Measurements from ENCODE around the gene TMEM42. TPM values are rescaled to one million over a fixed set of nuclear protein-coding genes. Genes with fewer than 3 reads are reported as not detected.

The TMEM42 gene
- total RNA-seq, 1 experiment from 2014 or later = 11.8 TPM

DNA sequence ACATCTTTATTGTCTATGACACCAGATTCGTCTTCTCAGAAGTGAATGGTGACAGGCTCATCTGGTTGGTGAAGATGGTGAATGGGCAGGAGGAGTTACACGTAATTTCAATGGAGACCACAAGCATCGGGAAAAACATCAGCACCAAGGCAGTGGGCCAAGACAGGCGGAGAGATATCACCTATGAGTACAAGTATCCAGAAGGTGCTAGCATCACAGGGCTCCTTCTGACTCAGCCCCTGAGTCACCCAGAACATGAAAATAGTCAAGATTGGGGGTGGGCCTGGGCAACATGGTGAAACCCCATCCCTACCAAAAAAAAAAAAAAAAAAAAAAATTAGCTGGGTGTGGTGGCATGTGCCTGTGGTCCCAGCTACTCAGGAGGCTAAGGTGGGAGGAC lies 45.3 kb downstream of the TMEM42 start:
- DNase-seq = no peak
- no peak overlapping the region for H2BK20ac ChIP-seq (ENCODE audit: low read depth, low read length, poor library complexity, severe bottlenecking)
- Mint-ChIP-seq H3K4me3 (no peak overlapping the region), H3K9me3 (no peaks in the 10 kb centered on the region; a peak in 1 of 5 replicates), H3K27me3 (ENCODE audit: low read depth) (peaks cover 21% of the 10 kb centered on the region), H3K27ac (no peak overlapping the region), H3K4me1 (peaks cover 5 to 6% of the 10 kb centered on the region in 2 experiments; a peak in 3 of 4 replicates), H3K36me3 (ENCODE audit: insufficient read depth in 1 of 3, low read depth in 3 of 3) (no peaks in the 10 kb centered on the region)
- no peak overlapping the region for H4K5ac ChIP-seq (ENCODE audit: insufficient read length, low read depth, low read length)
- H2BK120ac ChIP-seq (ENCODE audit: low read depth, low read length, poor library complexity, severe bottlenecking) = no peak overlapping the region
- H3K56ac ChIP-seq (ENCODE audit: insufficient read length, low read depth, low read length) = no peak overlapping the region
- TF ChIP-seq, protein P1, sequence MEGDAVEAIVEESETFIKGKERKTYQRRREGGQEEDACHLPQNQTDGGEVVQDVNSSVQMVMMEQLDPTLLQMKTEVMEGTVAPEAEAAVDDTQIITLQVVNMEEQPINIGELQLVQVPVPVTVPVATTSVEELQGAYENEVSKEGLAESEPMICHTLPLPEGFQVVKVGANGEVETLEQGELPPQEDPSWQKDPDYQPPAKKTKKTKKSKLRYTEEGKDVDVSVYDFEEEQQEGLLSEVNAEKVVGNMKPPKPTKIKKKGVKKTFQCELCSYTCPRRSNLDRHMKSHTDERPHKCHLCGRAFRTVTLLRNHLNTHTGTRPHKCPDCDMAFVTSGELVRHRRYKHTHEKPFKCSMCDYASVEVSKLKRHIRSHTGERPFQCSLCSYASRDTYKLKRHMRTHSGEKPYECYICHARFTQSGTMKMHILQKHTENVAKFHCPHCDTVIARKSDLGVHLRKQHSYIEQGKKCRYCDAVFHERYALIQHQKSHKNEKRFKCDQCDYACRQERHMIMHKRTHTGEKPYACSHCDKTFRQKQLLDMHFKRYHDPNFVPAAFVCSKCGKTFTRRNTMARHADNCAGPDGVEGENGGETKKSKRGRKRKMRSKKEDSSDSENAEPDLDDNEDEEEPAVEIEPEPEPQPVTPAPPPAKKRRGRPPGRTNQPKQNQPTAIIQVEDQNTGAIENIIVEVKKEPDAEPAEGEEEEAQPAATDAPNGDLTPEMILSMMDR (conservative IDR thresholded peaks at IDR 0.05) = no peak
- H4K91ac ChIP-seq (ENCODE audit: insufficient read length, low read depth, low read length) = no peak overlapping the region
- no peak overlapping the region for H3K14ac ChIP-seq (ENCODE audit: insufficient read depth, low read length)
- WGBS (ENCODE audit: extremely low coverage, insufficient read length, low lambda C conversion rate) = no CpG with 5 or more reads among the region's 4 CpGs
- H2AK5ac ChIP-seq (ENCODE audit: insufficient read length, low read length) = no peak overlapping the region
- H3T11ph ChIP-seq (ENCODE audit: low read length) = no peak overlapping the region
- no peaks in the 10 kb centered on the region for H3K4me1 ChIP-seq (ENCODE audit: insufficient read depth, low read length)
- H3K79me2 ChIP-seq (ENCODE audit: insufficient read depth, low read length) = no peaks in the 10 kb centered on the region
- H2AFZ ChIP-seq (ENCODE audit: low read length) = no peak overlapping the region
- no peak overlapping the region for H3K18ac ChIP-seq (ENCODE audit: insufficient read length, low read depth, low read length)
- no peak overlapping the region for H3K23ac ChIP-seq (ENCODE audit: insufficient read length, low read depth, low read length)
- H3K9me3 ChIP-seq (ENCODE audit: control insufficient read depth, low read depth, low read length) = peaks cover 7% of the 10 kb centered on the region
- H3K4me2 ChIP-seq (ENCODE audit: insufficient read depth, insufficient read length, low read length) = no peak overlapping the region
- no peak overlapping the region for H3K27ac ChIP-seq (ENCODE audit: insufficient read length, low read depth, low read length)
- H3K23me2 ChIP-seq (ENCODE audit: insufficient read length, low read depth, low read length, poor library complexity, severe bottlenecking) = no peaks in the 10 kb centered on the region
- H3K79me1 ChIP-seq (ENCODE audit: insufficient read depth, low read depth, low read length, poor library complexity, severe bottlenecking) = no peaks in the 10 kb centered on the region
- H4K20me1 ChIP-seq (ENCODE audit: control insufficient read depth, insufficient read depth, insufficient read length) = no peaks in the 10 kb centered on the region
- H3K9ac ChIP-seq (ENCODE audit: extremely low read depth, insufficient read length, low read length) = no peak overlapping the region
- no peak overlapping the region for H3K4ac ChIP-seq (ENCODE audit: low read depth, low read length)
- no peaks in the 10 kb centered on the region for H3K27me3 ChIP-seq (ENCODE audit: insufficient read depth, low read length)
- no peak overlapping the region for H2BK12ac ChIP-seq (ENCODE audit: insufficient read length, low read depth, low read length)
- no peak overlapping the region for H2BK15ac ChIP-seq (ENCODE audit: low read depth, low read length)
- no peak overlapping the region for H4K8ac ChIP-seq (replicated peaks; ENCODE audit: insufficient read length, low read depth, low read length)
- no peak overlapping the region for H2BK5ac ChIP-seq (ENCODE audit: insufficient read length, low read length)
